GM18867 (cell line): ENCODE measurements around the gene CHMP4A.
A peak's percentile ranks its signal among the peaks of the same experiment; 100 is the strongest.

Experiments used
- ATAC-seq: cut with Tn5 transposase; IDR thresholded peaks from one replicate; pipeline ENCODE4 v1.9.1; 2021; ENCODE audit warnings: mild to moderate bottlenecking, moderate library complexity; ENCODE audit not compliant: unreplicated experiment

The CHMP4A gene

GRCh38 chr14:24212924-24213865 is at the start of gene CHMP4A:
Gene CHMP4A (minus strand): TSS chr14:24213488. CDS start chr14:24213439, 49 bp downstream.
- peak; percentile 81 for ATAC-seq

- no peak for ATAC-seq
Measured at GRCh38 chr14:24261969-24262327, 48.7 kb upstream of the CHMP4A start.

GRCh38 chr14:24261256-24261968 is 48.1 kb upstream of the CHMP4A start:
- ATAC-seq: no peak

- ATAC-seq: no peak
Measured at GRCh38 chr14:24260780-24261157, 47.5 kb upstream of the CHMP4A start.

GRCh38 chr14:24260026-24260779 is 46.9 kb upstream of the CHMP4A start:
- no peak for ATAC-seq

- ATAC-seq: no peak
Measured at GRCh38 chr14:24259282-24260025, 46.2 kb upstream of the CHMP4A start.

GRCh38 chr14:24258548-24259265 is 45.4 kb upstream of the CHMP4A start:
- no peak for ATAC-seq

GRCh38 chr14:24258119-24258518 is 44.8 kb upstream of the CHMP4A start:
- ATAC-seq: no peak

- no peak for ATAC-seq
Measured at GRCh38 chr14:24256960-24257359, 43.7 kb upstream of the CHMP4A start.

GRCh38 chr14:24255931-24256711 is 42.8 kb upstream of the CHMP4A start:
- ATAC-seq: no peak

- no peak for ATAC-seq
Measured at GRCh38 chr14:24255438-24255837, 42.1 kb upstream of the CHMP4A start.

- ATAC-seq: no peak
Measured at GRCh38 chr14:24254630-24255392, 41.5 kb upstream of the CHMP4A start.

GRCh38 chr14:24253936-24254335 is 40.6 kb upstream of the CHMP4A start:
- no peak for ATAC-seq

- ATAC-seq: no peak
Measured at GRCh38 chr14:24252289-24253124, 39.2 kb upstream of the CHMP4A start.

GRCh38 chr14:24251880-24252288 is 38.6 kb upstream of the CHMP4A start:
- no peak for ATAC-seq

- no peak for ATAC-seq
Measured at GRCh38 chr14:24250354-24250753, 37.1 kb upstream of the CHMP4A start.

- no peak for ATAC-seq
Measured at GRCh38 chr14:24249230-24250021, 36.1 kb upstream of the CHMP4A start.
